ENCODE results near the gene KIF25. TPM values are rescaled to one million over a fixed set of nuclear protein-coding genes. Genes with fewer than 3 reads are reported as not detected.

The KIF25 gene
- total and polyA plus RNA-seq, 8 donors, result 0.63 to 14.8 (median 12.2) TPM

DNA sequence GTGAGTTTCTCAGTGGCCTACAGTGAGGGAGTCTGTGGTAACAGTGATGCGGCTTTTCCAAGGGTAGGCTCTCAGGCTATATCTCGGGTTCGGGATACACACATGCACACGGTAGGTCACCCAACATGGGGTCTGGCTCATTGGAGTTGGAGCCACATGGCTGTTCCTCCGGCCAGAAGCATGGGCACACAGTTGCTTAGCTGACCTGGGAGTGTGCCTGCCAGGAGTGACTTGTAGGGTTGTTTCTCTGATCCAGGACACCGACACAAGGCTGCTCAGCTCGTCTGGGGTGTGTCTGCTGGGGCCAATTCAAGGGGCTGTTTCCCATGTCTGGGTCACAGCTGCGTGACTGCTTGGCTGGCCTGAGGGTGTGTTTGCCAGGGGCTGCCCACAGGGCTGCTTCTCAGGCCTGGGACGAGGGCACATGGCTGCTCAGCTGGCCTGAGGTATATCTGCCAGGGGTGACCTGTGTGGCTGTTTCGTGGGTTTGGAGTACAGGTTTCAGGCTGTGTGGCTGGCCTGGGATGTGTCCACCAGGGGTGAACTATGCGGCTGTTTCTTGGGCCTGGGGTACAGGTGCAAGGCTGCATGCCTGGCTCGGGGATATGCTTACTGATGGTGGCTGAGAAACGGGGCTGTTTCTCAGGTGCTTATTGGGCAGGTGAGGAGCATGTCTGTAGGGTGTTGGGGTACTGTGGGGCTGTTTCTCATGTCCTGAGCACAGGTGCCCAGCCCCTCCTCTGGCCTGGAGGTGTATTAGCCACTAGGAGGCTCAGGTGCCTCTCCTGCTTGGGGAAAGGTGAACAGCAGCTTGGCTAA, 15.2 kb downstream of the KIF25 start:
- ATAC-seq (no peak), DNase-seq (no peak)
- Histone ChIP-seq H3K36me3 (no peaks in the 10 kb centered on the region), H3K27ac (no peak overlapping the region), H3K4me1 (no peaks in the 10 kb centered on the region), H3K4me3 (no peak overlapping the region), H3K27me3 (no peaks in the 10 kb centered on the region), H3K9me3 (peaks cover 0 to 35% of the 10 kb centered on the region in 2 donors)
- intact Hi-C loops (cut with DNase I), result no loop called here
- TF ChIP-seq, protein P1, sequence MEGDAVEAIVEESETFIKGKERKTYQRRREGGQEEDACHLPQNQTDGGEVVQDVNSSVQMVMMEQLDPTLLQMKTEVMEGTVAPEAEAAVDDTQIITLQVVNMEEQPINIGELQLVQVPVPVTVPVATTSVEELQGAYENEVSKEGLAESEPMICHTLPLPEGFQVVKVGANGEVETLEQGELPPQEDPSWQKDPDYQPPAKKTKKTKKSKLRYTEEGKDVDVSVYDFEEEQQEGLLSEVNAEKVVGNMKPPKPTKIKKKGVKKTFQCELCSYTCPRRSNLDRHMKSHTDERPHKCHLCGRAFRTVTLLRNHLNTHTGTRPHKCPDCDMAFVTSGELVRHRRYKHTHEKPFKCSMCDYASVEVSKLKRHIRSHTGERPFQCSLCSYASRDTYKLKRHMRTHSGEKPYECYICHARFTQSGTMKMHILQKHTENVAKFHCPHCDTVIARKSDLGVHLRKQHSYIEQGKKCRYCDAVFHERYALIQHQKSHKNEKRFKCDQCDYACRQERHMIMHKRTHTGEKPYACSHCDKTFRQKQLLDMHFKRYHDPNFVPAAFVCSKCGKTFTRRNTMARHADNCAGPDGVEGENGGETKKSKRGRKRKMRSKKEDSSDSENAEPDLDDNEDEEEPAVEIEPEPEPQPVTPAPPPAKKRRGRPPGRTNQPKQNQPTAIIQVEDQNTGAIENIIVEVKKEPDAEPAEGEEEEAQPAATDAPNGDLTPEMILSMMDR (IDR thresholded peaks at IDR 0.05), result no peak

DNA sequence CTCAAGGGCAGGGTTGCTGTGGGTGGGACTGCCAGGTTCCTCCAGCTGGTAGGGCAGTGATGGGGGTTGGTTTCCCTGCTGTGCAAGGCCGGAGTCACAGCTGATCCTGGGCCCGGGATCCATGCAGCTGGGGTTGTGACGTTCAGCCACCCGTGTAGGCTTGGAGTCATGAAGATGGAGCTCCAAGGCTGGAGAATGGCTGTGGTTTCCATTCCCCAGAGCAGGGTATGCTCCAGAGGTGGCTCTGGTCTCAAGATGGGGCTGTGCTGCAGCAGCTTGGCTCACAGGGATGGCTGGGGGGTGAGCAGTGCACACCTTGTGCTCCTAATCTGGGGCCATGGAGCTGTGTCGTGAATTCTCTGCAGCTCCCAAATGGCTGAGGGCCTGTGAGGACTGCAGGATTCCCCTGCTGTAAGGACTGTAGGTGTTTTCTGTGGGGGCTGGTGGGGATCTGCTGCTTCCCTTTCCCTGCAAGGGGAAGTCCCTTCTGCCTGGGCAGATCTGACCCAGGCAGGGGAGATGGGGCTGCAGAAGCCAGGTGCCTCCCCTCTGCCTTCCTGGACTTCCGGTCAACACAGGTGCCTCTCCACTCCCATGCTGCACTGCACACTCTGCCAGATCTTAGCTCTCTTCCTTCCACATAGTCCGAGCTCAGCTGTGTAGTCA, 15.9 kb downstream of the KIF25 start:
- intact Hi-C loops (cut with DNase I), result no loop called here
- no peaks in the 10 kb centered on the region for H3K4me1 ChIP-seq
- ATAC-seq, result no peak

DNA sequence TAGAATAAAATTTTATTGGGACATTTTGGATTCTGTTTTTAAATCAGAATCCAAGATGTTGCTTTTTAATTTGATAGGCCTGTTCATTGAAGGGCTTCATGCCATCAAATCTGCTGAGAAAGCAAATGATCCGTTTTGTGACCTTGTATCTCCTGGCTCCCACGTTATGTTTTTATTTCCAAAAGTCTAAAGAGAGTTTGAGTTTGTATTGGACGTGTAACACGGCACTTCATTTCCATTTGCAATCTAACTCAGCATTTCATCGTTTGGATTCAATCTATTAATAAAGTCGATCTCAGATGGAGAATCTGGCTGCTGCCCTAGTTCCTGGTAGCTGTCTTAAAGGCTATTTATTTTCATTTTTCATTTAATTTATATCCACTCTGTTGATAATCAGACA, 17.0 kb downstream of the KIF25 start:
- Histone ChIP-seq H3K36me3 (no peaks in the 10 kb centered on the region), H3K4me3 (no peak overlapping the region), H3K9me3 (peaks cover 0 to 39% of the 10 kb centered on the region in 2 donors), H3K27me3 (no peaks in the 10 kb centered on the region), H3K27ac (no peak overlapping the region), H3K4me1 (no peaks in the 10 kb centered on the region)
- TF ChIP-seq, protein P1 (IDR thresholded peaks at IDR 0.05), result no peak
- intact Hi-C loops (cut with DNase I), result no loop called here
- peak in 2 of 4 donors; percentile 86 to 88 for DNase-seq
- ATAC-seq, result no peak

More for the DNA sequence above, 15.9 kb downstream of the KIF25 start:
- H3K27me3 ChIP-seq, result no peaks in the 10 kb centered on the region
- no peak overlapping the region for H3K4me3 ChIP-seq
- TF ChIP-seq, protein P1 (IDR thresholded peaks at IDR 0.05), result no peak
- no peak for DNase-seq
- H3K9me3 ChIP-seq, result peaks cover 0 to 35% of the 10 kb centered on the region in 2 donors
- H3K36me3 ChIP-seq, result no peaks in the 10 kb centered on the region
- H3K27ac ChIP-seq, result no peak overlapping the region

DNA sequence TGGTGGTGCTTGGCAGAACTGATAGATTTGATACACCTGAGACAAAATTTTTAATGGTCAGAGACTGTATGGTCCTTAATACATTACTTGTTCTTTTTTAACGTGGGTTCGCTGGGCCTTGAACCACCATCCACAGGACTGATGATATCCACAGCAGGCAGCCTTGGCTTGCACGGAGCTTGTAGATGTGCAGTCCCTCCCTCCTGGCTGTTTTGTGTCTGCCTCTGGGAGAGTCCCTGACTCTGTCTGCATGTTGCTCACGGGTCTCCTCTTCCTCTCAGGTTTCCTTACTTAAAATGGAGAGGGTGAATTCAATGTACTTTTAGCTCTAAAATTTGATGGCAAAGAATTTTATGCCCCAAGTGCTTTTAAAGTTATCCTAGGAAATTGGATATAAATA, 17.5 kb downstream of the KIF25 start:
- no peaks in the 10 kb centered on the region for H3K4me1 ChIP-seq
- TF ChIP-seq, protein P1 (IDR thresholded peaks at IDR 0.05), result no peak

GRCh38 chr6:168015482-168016175, 18.2 kb downstream of the KIF25 start:
- DNase-seq (no peak), ATAC-seq (no peak)
- intact Hi-C loops (cut with DNase I), result no loop called here
- peaks cover 0 to 34% of the 10 kb centered on the region in 2 donors for H3K9me3 ChIP-seq
- no peak overlapping the region for H3K27ac ChIP-seq
- H3K36me3 ChIP-seq, result no peaks in the 10 kb centered on the region
- no peak overlapping the region for H3K4me3 ChIP-seq
- no peaks in the 10 kb centered on the region for H3K27me3 ChIP-seq
- TF ChIP-seq, protein P1 (IDR thresholded peaks at IDR 0.05), result no peak
- no peaks in the 10 kb centered on the region for H3K4me1 ChIP-seq

More for the DNA sequence above, 17.5 kb downstream of the KIF25 start:
- Histone ChIP-seq H3K27ac (no peak overlapping the region), H3K36me3 (no peaks in the 10 kb centered on the region), H3K27me3 (no peaks in the 10 kb centered on the region), H3K4me3 (no peak overlapping the region), H3K9me3 (peaks cover 0 to 38% of the 10 kb centered on the region in 2 donors)
- ATAC-seq, result no peak
- DNase-seq, result peak in 1 of 4 donors; percentile 60
- intact Hi-C loops (cut with DNase I), result no loop called here
